ENCODE measurements around the gene NRIP2.

DNA sequence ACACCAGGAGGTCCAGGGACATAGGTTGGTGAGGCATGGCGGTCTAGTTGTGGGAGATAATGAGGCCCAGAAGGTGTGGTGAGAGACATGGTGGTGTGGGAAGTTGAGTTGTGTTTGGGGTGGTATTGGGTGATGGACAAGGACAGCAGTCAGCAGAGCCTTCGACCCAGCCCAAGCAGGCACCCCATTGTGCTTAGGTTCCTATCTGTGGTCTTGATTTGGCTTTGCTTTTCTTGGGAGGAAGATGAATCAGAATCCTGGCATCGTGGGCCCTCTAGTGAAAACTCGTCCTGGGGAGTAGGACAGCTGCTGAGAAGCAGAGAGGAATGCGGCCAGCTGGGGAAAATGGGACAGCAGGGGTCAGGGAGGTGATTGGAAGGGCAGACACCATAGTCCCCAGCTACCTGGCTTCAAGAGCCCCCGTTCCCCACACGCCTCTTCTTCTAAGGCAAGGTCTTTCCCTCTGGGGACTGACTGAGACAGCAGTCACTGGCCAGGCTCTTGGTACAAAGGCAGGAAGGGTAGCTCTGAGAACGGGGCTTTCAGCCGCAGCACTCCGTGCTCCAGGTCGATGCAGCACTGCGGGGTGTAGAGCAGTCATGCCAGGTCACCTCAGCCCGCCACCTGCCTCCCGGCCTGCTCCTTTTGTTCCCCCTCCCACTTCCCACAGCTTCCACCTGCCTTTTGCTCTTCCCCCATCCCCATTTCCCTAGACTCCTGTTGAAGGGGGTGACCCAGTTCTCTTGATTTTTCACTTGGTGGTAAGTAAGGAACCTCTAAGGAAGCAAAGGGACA is 7.9 kb downstream of the NRIP2 start:
- TF ChIP-seq, protein P1, sequence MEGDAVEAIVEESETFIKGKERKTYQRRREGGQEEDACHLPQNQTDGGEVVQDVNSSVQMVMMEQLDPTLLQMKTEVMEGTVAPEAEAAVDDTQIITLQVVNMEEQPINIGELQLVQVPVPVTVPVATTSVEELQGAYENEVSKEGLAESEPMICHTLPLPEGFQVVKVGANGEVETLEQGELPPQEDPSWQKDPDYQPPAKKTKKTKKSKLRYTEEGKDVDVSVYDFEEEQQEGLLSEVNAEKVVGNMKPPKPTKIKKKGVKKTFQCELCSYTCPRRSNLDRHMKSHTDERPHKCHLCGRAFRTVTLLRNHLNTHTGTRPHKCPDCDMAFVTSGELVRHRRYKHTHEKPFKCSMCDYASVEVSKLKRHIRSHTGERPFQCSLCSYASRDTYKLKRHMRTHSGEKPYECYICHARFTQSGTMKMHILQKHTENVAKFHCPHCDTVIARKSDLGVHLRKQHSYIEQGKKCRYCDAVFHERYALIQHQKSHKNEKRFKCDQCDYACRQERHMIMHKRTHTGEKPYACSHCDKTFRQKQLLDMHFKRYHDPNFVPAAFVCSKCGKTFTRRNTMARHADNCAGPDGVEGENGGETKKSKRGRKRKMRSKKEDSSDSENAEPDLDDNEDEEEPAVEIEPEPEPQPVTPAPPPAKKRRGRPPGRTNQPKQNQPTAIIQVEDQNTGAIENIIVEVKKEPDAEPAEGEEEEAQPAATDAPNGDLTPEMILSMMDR (IDR thresholded peaks at IDR 0.05; ENCODE audit: low read depth, low read length): no peak
- no peak for TF ChIP-seq EZH2phosphoT487 (IDR thresholded peaks at IDR 0.05; ENCODE audit: low read depth)

Measured in OCI-LY3 (cell line).